H1 (cell line): Measurements from ENCODE around the gene RELT. TPM values are rescaled to one million over a fixed set of nuclear protein-coding genes. Genes with fewer than 3 reads are reported as not detected.

Experiments
- CTCF ChIA-PET: fragments of 300-600 bp; sonication (Branson Sonifier 250); formaldehyde crosslinking; loops from one replicate; lab custom pipeline; 2021; ENCODE audit not compliant: partially characterized antibody; lab: Charles Lee
- POLR2A ChIA-PET: fragments of 300-600 bp; sonication (Branson Sonifier 250); formaldehyde crosslinking; loops from one replicate; lab custom pipeline; 2021; ENCODE audit warnings: inconsistent platforms; ENCODE audit not compliant: partially characterized antibody; lab: Charles Lee
- DNase-seq, 2 experiments: peaks; one replicate each; pipeline versions ENCODE4 v3.0.0 to v3.0.0-alpha.2; 2010 to 2022; ENCODE audit warnings: low spot score in 2 of 2, low read depth in 1 of 2, mixed read lengths in 1 of 2
- FAIRE-seq: peaks from 2 replicates; lab custom pipeline; 2011; peaks lifted over from hg19 to GRCh38; lab: Jason Lieb, UNC
- H2AFZ ChIP-seq: 2 replicates; pipeline ENCODE4 v1.8.1; 2012; ENCODE audit warnings: low read length, inconsistent platforms
- H2AK5ac ChIP-seq: 2 replicates; pipeline ENCODE4 v1.6.1; 2013; ENCODE audit warnings: low read depth, low read length
- H2BK120ac ChIP-seq: replicated peaks from 2 replicates; pipeline ENCODE3; 2013; ENCODE audit warnings: low read depth, low read length, inconsistent platforms
- H2BK12ac ChIP-seq: 2 replicates; pipeline ENCODE4 v1.6.1; 2013; ENCODE audit warnings: low read depth, low read length
- H2BK15ac ChIP-seq: 2 replicates; pipeline ENCODE4 v1.6.1; 2013; ENCODE audit warnings: low read length
- H2BK20ac ChIP-seq: 2 replicates; pipeline ENCODE4 v1.6.1; 2013; ENCODE audit warnings: low read length
- H2BK5ac ChIP-seq: 2 replicates; pipeline ENCODE4 v1.6.1; 2013; ENCODE audit warnings: low read depth, low read length
- H3K14ac ChIP-seq: 2 replicates; pipeline ENCODE4 v1.6.1; 2013; ENCODE audit warnings: inconsistent platforms; ENCODE audit not compliant: insufficient read length
- H3K18ac ChIP-seq: 2 replicates; pipeline ENCODE4 v1.6.1; 2013; ENCODE audit warnings: low read length; ENCODE audit errors: extremely low read depth
- H3K23ac ChIP-seq: 2 replicates; pipeline ENCODE4 v1.6.1; 2013; ENCODE audit warnings: inconsistent platforms; ENCODE audit not compliant: insufficient read length
- H3K23me2 ChIP-seq: 2 replicates; pipeline ENCODE4 v1.6.1; 2013; ENCODE audit warnings: low read depth, low read length
- H3K27ac ChIP-seq: 2 replicates; pipeline ENCODE4 v1.6.1; 2011; ENCODE audit warnings: low read depth, low read length, inconsistent platforms
- H3K27me3 ChIP-seq, 4 experiments: replicated peaks in 1 of 4; 1 replicate in 1 of 4; 2 replicates in 3 of 4; pipeline versions ENCODE4 v1.6.1 to v1.8.1; 2011 to 2013; ENCODE audit warnings: low read length in 3 of 4, mild to moderate bottlenecking in 3 of 4, inconsistent platforms in 2 of 4, mixed read lengths in 2 of 4, moderate library complexity in 1 of 4; ENCODE audit not compliant: control insufficient read depth in 3 of 4, insufficient read depth in 3 of 4; ENCODE audit errors: extremely low read depth in 1 of 4
- H3K36me3 ChIP-seq, 4 experiments: 2 replicates each; pipeline versions ENCODE4 v1.6.1 to v1.8.1; 2011 to 2013; ENCODE audit warnings: mild to moderate bottlenecking in 4 of 4, low read length in 3 of 4, moderate library complexity in 2 of 4, control low read depth in 1 of 4, inconsistent platforms in 1 of 4; ENCODE audit not compliant: insufficient read depth in 4 of 4, control insufficient read depth in 2 of 4
- H3K4ac ChIP-seq: replicated peaks from 2 replicates; pipeline ENCODE3; 2013; ENCODE audit warnings: low read length, low read depth, mixed read lengths, inconsistent platforms; ENCODE audit not compliant: insufficient read length
- H3K4me1 ChIP-seq, 4 experiments: replicated peaks in 1 of 4; 1 replicate in 1 of 4; 2 replicates in 3 of 4; pipeline versions ENCODE4 v1.6.1 to v1.8.1; 2011 to 2013; ENCODE audit warnings: low read length in 3 of 4, inconsistent platforms in 2 of 4, mixed read lengths in 1 of 4; ENCODE audit not compliant: insufficient read depth in 4 of 4, control insufficient read depth in 3 of 4
- H3K4me2 ChIP-seq, 2 experiments: 2 replicates each; pipeline versions ENCODE4 v1.6.1 to v1.8.1; 2011 to 2013; ENCODE audit warnings: low read depth in 2 of 2, low read length in 2 of 2, control low read depth in 1 of 2, inconsistent platforms in 1 of 2, mild to moderate bottlenecking in 1 of 2; ENCODE audit not compliant: insufficient read depth in 1 of 2
- H3K4me3 ChIP-seq, 4 experiments: fragments of 200-600, 300-600 bp in 1 of 4; sonication (generic), shearing (Covaris generic), sonication (Bioruptor Twin) in 1 of 4; 2 replicates each; pipeline versions ENCODE4 v1.5.1 to v1.8.1; 2011 to 2016; ENCODE audit warnings: low read length in 4 of 4, low read depth in 3 of 4, control low read depth in 2 of 4, inconsistent platforms in 2 of 4, mild to moderate bottlenecking in 2 of 4, mixed read lengths in 1 of 4, moderate library complexity in 1 of 4; ENCODE audit not compliant: insufficient read depth in 2 of 4; ENCODE audit errors: extremely low read depth in 1 of 4
- H3K56ac ChIP-seq: replicated peaks from 2 replicates; pipeline ENCODE3; 2013; ENCODE audit warnings: low read depth, mild to moderate bottlenecking, mixed read lengths, low read length, inconsistent platforms; ENCODE audit not compliant: insufficient read length
- H3K79me1 ChIP-seq: 2 replicates; pipeline ENCODE4 v1.6.1; 2013; ENCODE audit warnings: low read depth, low read length, control low read depth
- H3K79me2 ChIP-seq, 2 experiments: 2 replicates each; pipeline versions ENCODE4 v1.6.1 to v1.8.1; 2012 to 2013; ENCODE audit warnings: low read length in 2 of 2, mild to moderate bottlenecking in 2 of 2, inconsistent platforms in 1 of 2; ENCODE audit not compliant: insufficient read depth in 2 of 2, control insufficient read depth in 1 of 2
- H3K9ac ChIP-seq, 4 experiments: replicated peaks in 1 of 4; 1 replicate in 1 of 4; 2 replicates in 3 of 4; pipeline versions ENCODE4 v1.6.1 to v1.8.1; 2011 to 2013; ENCODE audit warnings: low read depth in 3 of 4, low read length in 3 of 4, control low read depth in 2 of 4, mild to moderate bottlenecking in 2 of 4, moderate library complexity in 2 of 4, inconsistent platforms in 1 of 4; ENCODE audit errors: extremely low read depth in 1 of 4
- H3K9me3 ChIP-seq, 2 experiments: 2 replicates each; pipeline versions ENCODE4 v1.6.1 to v1.8.1; 2012 to 2013; ENCODE audit warnings: mild to moderate bottlenecking in 2 of 2, moderate library complexity in 2 of 2, control low read depth in 1 of 2, inconsistent platforms in 1 of 2, low read depth in 1 of 2, low read length in 1 of 2, mixed read lengths in 1 of 2; ENCODE audit not compliant: insufficient read depth in 2 of 2
- H4K20me1 ChIP-seq, 2 experiments: replicated peaks in 1 of 2; 2 replicates each; pipeline versions ENCODE3 to v1.8.1; 2011 to 2013; ENCODE audit warnings: inconsistent platforms in 2 of 2, low read length in 2 of 2, mild to moderate bottlenecking in 1 of 2; ENCODE audit not compliant: insufficient read depth in 2 of 2, control insufficient read depth in 1 of 2
- H4K5ac ChIP-seq: 2 replicates; pipeline ENCODE4 v1.6.1; 2013; ENCODE audit warnings: low read length, low read depth, mixed read lengths, inconsistent platforms; ENCODE audit not compliant: insufficient read length
- H4K8ac ChIP-seq: 2 replicates; pipeline ENCODE4 v1.8.0; 2013; ENCODE audit warnings: mild to moderate bottlenecking, moderate library complexity, low read length, inconsistent platforms; ENCODE audit not compliant: insufficient read depth; ENCODE audit errors: extremely low read depth
- H4K91ac ChIP-seq: replicated peaks from 2 replicates; pipeline ENCODE3; 2013; ENCODE audit warnings: low read length, mixed read lengths, inconsistent platforms; ENCODE audit not compliant: insufficient read length
- HDAC6 ChIP-seq: IDR thresholded peaks from one replicate; pipeline ENCODE4 v1.7.1; 2012; ENCODE audit warnings: low read depth, mild to moderate bottlenecking, inconsistent platforms, low read length, moderate library complexity
- MAFK ChIP-seq: IDR thresholded peaks from 2 replicates; pipeline ENCODE4 v1.6.1; 2012; ENCODE audit warnings: low read depth, mild to moderate bottlenecking, improper control_type of control experiment, low read length
- RAD21 ChIP-seq, 2 experiments: IDR thresholded peaks in 1 of 2; conservative IDR thresholded peaks in 1 of 2; 2 replicates each; pipeline ENCODE4 v1.6.1; 2011; ENCODE audit warnings: low read depth in 2 of 2, low read length in 2 of 2, improper control_type of control experiment in 1 of 2, inconsistent platforms in 1 of 2, mild to moderate bottlenecking in 1 of 2, moderate library complexity in 1 of 2
- RXRA ChIP-seq: IDR thresholded peaks from 2 replicates; pipeline ENCODE4 v1.6.1; 2011; ENCODE audit warnings: low read depth, mild to moderate bottlenecking, low read length, moderate library complexity; ENCODE audit not compliant: insufficient read depth
- SAP30 ChIP-seq: fragments of 300-600 bp; sonication (generic); IDR thresholded peaks from 2 replicates; pipeline ENCODE4 v1.7.1; 2012; ENCODE audit warnings: low read length, moderate library complexity, mild to moderate bottlenecking, inconsistent platforms; ENCODE audit not compliant: insufficient read depth, insufficient replicate concordance
- TAF1 ChIP-seq: IDR thresholded peaks from 2 replicates; pipeline ENCODE4 v1.6.1; 2011; ENCODE audit warnings: mild to moderate bottlenecking, low read depth, low read length
- WGBS, 2 experiments: shearing (Covaris generic) in 1 of 2; methylation state at CpG; one replicate each; pipeline versions ENCODE4 v1.1.6 to v1.1.7; 2013 to 2015; ENCODE audit warnings: low lambda C conversion rate in 2 of 2, mixed read lengths in 2 of 2, inconsistent platforms in 1 of 2, low coverage in 1 of 2, missing lambda C conversion rate in 1 of 2; ENCODE audit not compliant: insufficient replicate concordance in 2 of 2, insufficient coverage in 1 of 2, insufficient read length in 1 of 2; ENCODE audit errors: extremely low coverage in 1 of 2, missing lambda C conversion rate in 1 of 2; 5-methylcytosine and 5-hydroxymethylcytosine counted together
- polyA plus RNA-seq, 7 experiments: library from polyadenylated mRNA; depleted of rRNA in 3 of 7; stranded (reverse) in 5 of 7; unstranded in 2 of 7; fragments of >200 nt in 5 of 7; fragments of 200-250 nt in 2 of 7; gene quantifications; 1 replicate in 5 of 7; 2 replicates in 1 of 7; 4 replicates in 1 of 7; pipeline versions ENCODE4 v1.2.1 to v1.2.3, GENCODE V29; 2011 to 2013; ENCODE audit warnings: missing spikeins in 2 of 7, mixed read lengths in 2 of 7
- total RNA-seq: library from RNA; stranded (reverse); fragmentation: NEBNext Ultra II Directional; extraction: Animal tissue kit (Norgen Biotek cat#: 25700); gene quantifications from 2 replicates; pipeline ENCODE4 v1.2.1, GENCODE V29; 2021

The RELT gene
- total and polyA plus RNA-seq, 2 of the 8 experiments (the other 6 are each of a cell fraction or from before 2014, with no cell fraction given): 3.4 to 5.7 TPM

DNA sequence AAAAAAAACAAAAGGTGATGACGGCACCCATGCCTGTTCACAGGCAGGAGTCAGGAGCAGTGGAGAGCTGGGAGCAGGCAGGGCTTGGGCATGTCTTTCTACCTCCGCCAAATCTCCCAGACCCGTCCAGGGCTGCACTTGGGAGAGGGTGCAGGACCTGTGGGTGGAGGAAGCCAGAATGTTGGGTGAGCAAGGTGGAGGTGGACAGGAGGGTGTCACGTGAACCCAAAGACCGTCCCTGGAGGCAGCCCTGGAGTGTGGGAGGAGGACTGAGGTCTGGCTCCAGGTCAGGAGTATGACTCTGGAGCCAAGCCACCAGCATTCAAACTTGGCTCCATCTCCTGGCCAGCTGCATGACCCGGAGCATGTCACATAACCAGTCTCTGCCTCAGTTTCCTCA is 26.6 kb upstream of the RELT start:
- no peak overlapping the region for H2BK5ac ChIP-seq
- H3K56ac ChIP-seq: no peak overlapping the region
- H3K4ac ChIP-seq: no peak overlapping the region
- H3K9ac ChIP-seq: no peak overlapping the region
- H2BK15ac ChIP-seq: no peak overlapping the region
- no peak overlapping the region for H2BK12ac ChIP-seq
- CTCF ChIA-PET: interaction anchor here (0.9 to 59.1 kb wide), 13 partner anchors 0 to 312 kb away, joined by 3 to 1456 read pairs (median 14); partner anchors contain the start of gene RELT
- H3K4me2 ChIP-seq: no peak overlapping the region
- TF ChIP-seq SAP30: no peak
- TF ChIP-seq MAFK: no peak
- TF ChIP-seq RXRA: no peak
- TF ChIP-seq RAD21 (IDR thresholded peaks at IDR 0.05 in 1 of 2, conservative IDR thresholded peaks at IDR 0.05 in 1 of 2; ENCODE audit: low read depth in 2 of 2, low read length in 2 of 2): no peak
- no peak for TF ChIP-seq TAF1
- no peak for TF ChIP-seq HDAC6
- H3K14ac ChIP-seq: no peak overlapping the region
- FAIRE-seq (no peak), DNase-seq (no peak)
- no peak overlapping the region for H2BK120ac ChIP-seq
- H4K5ac ChIP-seq: no peak overlapping the region
- no peak overlapping the region for H2BK20ac ChIP-seq
- no peak overlapping the region for H3K27ac ChIP-seq
- no peaks in the 10 kb centered on the region for H3K9me3 ChIP-seq
- H3K79me2 ChIP-seq: no peaks in the 10 kb centered on the region
- no peak overlapping the region for H4K91ac ChIP-seq
- H3K18ac ChIP-seq: no peak overlapping the region
- H3K23ac ChIP-seq: no peak overlapping the region
- no peaks in the 10 kb centered on the region for H3K23me2 ChIP-seq
- H3K4me3 ChIP-seq: no peak overlapping the region
- H2AFZ ChIP-seq: no peak overlapping the region
- no peaks in the 10 kb centered on the region for H3K36me3 ChIP-seq
- H2AK5ac ChIP-seq: no peak overlapping the region
- WGBS, 2 experiments: 86% methylated on average over 6 of the region's 6 CpGs; no CpG with 5 or more reads in 1 of the 2 experiments
- H3K4me1 ChIP-seq: no peaks in the 10 kb centered on the region; a peak in 2 of 7 replicates
- H3K27me3 ChIP-seq: no peaks in the 10 kb centered on the region; a peak in 2 of 7 replicates
- H4K20me1 ChIP-seq: peaks cover 5 to 17% of the 10 kb centered on the region in 2 experiments
- no peaks in the 10 kb centered on the region for H3K79me1 ChIP-seq
- no peak overlapping the region for H4K8ac ChIP-seq
- POLR2A ChIA-PET: interaction anchor here (1.9 kb wide), 1 partner anchor 9 kb away, joined by 5 read pairs; no protein-coding TSS in a partner anchor
